Measurements from ENCODE around the gene CRTC1.

Gene CRTC1, protein sequence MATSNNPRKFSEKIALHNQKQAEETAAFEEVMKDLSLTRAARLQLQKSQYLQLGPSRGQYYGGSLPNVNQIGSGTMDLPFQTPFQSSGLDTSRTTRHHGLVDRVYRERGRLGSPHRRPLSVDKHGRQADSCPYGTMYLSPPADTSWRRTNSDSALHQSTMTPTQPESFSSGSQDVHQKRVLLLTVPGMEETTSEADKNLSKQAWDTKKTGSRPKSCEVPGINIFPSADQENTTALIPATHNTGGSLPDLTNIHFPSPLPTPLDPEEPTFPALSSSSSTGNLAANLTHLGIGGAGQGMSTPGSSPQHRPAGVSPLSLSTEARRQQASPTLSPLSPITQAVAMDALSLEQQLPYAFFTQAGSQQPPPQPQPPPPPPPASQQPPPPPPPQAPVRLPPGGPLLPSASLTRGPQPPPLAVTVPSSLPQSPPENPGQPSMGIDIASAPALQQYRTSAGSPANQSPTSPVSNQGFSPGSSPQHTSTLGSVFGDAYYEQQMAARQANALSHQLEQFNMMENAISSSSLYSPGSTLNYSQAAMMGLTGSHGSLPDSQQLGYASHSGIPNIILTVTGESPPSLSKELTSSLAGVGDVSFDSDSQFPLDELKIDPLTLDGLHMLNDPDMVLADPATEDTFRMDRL

GRCh38 chr19:18683109-18683957 lies at the start of gene CRTC1:
CRTC1 (plus strand) TSS chr19:18683680; CDS start chr19:18683703, 23 bp downstream.
- DNase-seq (ENCODE audit: low read depth): peak; percentile 43

GRCh38 chr19:18634612-18635297 lies 48.7 kb upstream of the CRTC1 start:
- no peak for DNase-seq (ENCODE audit: low read depth)

DNA sequence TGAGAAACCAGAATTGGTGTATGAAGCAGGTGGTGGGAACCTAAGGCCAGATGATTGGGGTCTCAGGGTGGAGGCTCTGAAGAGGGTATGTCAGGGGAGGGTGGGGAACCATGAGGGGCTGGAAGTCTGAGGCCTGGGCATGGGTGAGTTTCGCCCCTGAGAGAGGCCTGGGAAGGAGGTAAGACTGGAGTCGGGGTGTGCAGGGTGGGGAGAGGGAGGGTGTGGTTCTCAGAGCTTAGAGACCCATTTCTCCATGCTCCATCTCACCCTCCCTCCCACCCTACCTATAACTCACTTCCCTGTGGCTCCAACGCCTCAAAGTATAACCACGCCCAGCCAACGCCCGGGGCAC lies 47.7 kb upstream of the CRTC1 start:
- DNase-seq (ENCODE audit: low read depth): no peak

GRCh38 chr19:18636183-18636968 lies 47.1 kb upstream of the CRTC1 start:
- peak; percentile 48 for DNase-seq (ENCODE audit: low read depth)

GRCh38 chr19:18636969-18637629 lies 46.4 kb upstream of the CRTC1 start, which contains the start of gene KLHL26:
KLHL26 (plus strand) TSS chr19:18637028; CDS start chr19:18637055, 27 bp downstream.
- DNase-seq (ENCODE audit: low read depth): no peak

DNA sequence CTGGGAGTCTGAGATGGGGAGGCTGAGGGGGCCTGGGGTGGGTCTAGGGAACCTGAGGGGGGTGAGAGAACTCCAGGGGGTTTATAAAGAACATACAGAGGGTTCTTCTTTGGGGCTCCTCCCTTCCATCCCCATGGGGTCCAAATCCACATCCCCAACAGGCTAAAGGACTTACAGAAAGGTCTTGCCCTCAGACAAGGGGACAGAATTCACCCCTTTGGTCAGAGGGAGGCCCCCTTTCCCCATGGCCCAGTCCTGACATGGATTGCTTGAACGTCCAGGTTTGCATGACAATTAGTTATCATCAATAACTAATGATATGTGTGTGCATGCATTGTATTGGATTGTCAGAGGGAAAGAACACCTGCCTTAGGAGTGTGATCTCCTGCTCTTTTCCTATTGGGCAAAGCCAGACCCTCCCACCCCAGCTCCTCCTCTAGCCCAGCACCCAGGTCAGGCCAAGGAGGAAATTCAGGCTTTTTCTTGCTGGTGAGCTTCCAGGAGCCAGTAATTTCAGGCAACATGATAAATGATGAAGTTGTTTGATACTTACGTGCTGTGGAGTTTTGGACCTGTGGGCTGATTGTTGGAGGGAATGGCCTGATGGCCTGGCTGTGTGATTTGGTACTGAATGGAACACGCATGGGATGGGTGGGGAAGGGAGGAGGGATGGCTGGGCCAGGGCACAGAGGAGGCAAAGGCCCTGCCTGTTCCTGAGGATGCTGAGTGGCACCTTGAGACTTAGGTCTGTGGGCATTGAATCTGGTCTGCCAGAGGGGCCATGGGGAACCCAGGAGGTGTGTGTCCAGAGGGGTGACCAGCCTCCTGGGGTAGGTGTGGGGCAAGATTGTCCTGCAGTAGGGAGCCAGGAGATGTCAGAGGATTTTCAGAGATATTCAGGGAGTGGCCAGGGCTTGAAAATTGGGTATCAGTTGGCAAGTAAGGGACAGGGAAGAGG lies 45.5 kb upstream of the CRTC1 start:
- DNase-seq (ENCODE audit: low read depth): no peak

DNA sequence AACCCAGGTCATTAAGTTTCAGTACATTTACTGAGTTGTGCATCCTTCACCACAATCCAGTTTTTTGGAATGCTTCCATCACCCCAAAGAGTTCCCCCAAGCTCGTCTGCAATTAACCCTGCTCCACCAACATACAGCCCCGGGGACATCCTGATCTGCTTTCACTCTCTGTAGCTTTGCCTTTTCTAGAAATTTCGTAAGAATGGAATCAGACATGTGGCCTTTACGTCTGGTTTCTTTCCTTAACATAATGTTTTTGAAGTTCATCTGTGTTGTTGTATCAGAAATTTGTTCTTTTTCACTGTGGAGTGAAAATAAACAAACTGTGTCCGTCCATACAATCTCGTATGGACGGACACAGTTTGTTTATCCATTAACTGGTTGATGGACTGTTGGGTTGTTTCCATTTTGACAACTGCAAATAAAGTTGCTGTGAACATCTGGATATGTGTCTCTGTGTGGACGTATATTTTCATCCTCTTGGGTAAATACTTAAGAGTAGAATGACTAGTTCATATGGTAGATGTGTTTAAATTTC lies 43.7 kb upstream of the CRTC1 start:
- no peak for DNase-seq (ENCODE audit: low read depth)

DNA sequence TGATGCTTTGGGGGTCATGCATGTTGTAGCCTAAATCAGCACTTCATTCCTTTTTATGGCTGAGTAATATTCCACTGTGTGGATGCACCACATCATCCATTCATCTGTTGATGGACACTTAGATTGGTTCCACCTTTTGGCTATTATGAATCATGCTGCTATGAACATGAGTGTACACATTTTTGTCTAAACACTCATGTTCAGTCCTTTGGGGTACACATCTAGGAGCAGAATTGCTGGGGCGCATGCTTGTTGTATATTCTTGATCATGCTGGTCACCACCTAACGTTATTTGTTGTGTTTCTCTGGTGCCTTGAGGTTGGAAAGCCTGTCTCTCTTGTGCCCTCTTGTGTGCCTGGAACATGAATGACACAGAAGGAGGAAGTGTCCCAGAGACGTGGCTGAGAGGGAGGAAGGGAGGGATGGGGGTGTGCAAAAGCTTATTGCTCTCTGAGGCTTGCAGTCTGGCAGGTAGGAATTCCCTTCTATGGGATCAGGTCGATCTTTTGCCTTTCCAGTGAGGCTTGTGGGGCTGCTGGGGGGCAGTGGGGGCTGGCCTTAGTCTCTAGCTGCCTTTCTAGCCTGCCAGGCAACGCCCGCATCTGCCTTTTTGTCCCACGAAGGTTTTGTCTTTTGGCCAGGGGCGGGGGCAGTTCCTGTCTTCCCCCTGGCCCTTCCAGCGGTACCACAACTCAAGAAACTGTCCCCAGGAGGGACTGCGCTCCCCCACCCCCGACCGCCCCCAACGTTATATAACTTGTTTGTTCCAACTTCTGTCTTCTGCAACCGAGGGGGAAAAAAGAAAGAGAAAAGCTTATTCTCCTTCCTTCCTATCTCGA lies 39.1 kb upstream of the CRTC1 start:
- no peak for DNase-seq (ENCODE audit: low read depth)

DNA sequence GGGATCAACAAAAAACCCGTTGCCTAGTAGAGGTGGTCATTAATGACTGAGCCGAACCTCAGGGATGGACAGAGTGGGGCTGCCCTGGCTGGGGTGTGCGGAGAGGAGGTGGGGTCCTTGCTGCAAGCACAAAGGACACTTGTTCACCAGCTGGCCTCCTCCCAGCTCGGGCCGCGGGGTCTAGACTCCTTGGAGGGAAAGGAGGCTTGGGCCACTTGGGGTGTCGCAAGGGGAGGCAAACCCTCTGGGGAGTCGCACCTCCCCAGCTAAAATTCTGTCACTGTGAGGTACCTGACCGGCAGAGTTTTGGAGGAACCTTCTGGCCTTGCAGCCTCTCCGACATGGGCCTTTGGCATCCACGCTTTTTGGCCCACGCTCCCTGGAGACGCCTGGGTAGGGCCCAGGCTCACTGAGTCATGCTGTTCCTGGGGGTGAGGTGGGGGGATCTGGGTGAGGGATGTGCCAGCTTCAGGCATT lies 38.4 kb upstream of the CRTC1 start:
- DNase-seq (ENCODE audit: low read depth): no peak

- DNase-seq (ENCODE audit: low read depth): no peak
These were observed 36.7 kb upstream of the CRTC1 start for GRCh38 chr19:18646535-18647370.

- no peak for DNase-seq (ENCODE audit: low read depth)
These were observed 36.1 kb upstream of the CRTC1 start for GRCh38 chr19:18647371-18647767.

GRCh38 chr19:18647807-18648206 lies 35.7 kb upstream of the CRTC1 start:
- no peak for DNase-seq (ENCODE audit: low read depth)

- no peak for DNase-seq (ENCODE audit: low read depth)
These were observed 34.5 kb upstream of the CRTC1 start for GRCh38 chr19:18648973-18649315.

DNA sequence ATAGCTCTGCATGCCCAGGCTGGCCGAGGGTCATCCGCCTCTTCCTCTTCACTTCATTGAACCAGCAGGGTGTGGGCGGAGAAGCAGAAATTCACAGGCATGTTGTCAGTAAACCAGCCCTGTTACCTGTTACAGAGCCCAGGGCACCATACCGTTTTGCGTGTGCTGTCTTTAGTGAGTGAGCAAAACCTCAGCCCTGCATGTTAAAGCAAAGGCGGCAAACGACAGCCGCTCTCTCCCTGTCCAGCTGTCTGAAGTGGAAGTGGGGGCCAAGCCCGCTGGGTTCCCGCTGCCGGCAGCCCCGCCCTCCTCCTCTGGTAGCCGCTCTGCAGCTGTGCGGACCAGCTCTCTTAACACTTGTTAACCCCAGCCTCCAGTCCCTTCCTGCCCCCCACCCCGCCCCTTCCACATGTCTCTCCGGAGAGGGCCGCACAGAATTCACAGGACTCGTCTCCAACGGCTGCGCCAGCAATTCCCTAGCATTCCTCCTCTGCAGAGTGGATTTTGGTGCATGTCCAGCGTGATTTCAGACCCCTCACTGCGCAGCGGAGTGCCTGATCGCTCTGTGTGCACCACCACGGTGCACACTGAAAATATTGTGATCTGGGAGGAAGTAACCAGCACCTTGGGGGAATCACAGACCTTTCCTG lies 34.0 kb upstream of the CRTC1 start:
- no peak for DNase-seq (ENCODE audit: low read depth)

GRCh38 chr19:18650021-18650390 lies 33.5 kb upstream of the CRTC1 start:
- DNase-seq (ENCODE audit: low read depth): no peak

GRCh38 chr19:18650468-18651041 lies 32.9 kb upstream of the CRTC1 start:
- no peak for DNase-seq (ENCODE audit: low read depth)

DNA sequence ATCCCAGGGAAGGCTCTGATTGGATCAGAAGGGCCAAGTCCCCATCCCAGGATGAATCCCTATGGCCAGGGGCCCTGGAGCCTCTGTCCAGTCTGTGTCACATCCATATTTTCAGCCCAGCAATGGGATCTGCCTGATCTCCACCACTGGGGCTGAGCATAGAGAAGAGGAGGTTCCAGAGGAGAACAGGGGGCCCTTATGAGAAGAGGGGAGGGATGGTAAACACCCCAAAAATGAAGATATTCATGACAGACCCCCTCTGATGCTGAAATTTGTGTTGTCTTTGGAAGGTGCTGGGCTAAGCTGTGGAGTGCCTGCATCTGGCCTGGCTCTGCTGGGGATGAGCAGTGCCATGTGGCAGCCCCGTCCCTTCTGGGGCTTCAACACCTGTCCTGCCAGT lies 32.2 kb upstream of the CRTC1 start:
- DNase-seq (ENCODE audit: low read depth): no peak

All from HS-5 (cell line).